RPMI7951 (cell line): Measurements from ENCODE around the gene PSTPIP1. TPM values are rescaled to one million over a fixed set of nuclear protein-coding genes. Genes with fewer than 3 reads are reported as not detected.
A peak's percentile ranks its signal among the peaks of the same experiment; 100 is the strongest.

ENCODE experiments used
- DNase-seq: peaks from one replicate; pipeline ENCODE4 v3.0.0-alpha.2; 2012; ENCODE audit warnings: low read depth
- total RNA-seq: library from RNA; depleted of rRNA; stranded (reverse); fragments of >200 nt; shearing (Covaris generic); gene quantifications from 2 replicates; pipeline ENCODE4 v1.2.3, GENCODE V29; 2014

The PSTPIP1 gene
- total RNA-seq, 1 experiment from 2014 or later: not detected

GRCh38 chr15:77042955-77043920 is 48.3 kb downstream of the PSTPIP1 start:
- no peak for DNase-seq

DNA sequence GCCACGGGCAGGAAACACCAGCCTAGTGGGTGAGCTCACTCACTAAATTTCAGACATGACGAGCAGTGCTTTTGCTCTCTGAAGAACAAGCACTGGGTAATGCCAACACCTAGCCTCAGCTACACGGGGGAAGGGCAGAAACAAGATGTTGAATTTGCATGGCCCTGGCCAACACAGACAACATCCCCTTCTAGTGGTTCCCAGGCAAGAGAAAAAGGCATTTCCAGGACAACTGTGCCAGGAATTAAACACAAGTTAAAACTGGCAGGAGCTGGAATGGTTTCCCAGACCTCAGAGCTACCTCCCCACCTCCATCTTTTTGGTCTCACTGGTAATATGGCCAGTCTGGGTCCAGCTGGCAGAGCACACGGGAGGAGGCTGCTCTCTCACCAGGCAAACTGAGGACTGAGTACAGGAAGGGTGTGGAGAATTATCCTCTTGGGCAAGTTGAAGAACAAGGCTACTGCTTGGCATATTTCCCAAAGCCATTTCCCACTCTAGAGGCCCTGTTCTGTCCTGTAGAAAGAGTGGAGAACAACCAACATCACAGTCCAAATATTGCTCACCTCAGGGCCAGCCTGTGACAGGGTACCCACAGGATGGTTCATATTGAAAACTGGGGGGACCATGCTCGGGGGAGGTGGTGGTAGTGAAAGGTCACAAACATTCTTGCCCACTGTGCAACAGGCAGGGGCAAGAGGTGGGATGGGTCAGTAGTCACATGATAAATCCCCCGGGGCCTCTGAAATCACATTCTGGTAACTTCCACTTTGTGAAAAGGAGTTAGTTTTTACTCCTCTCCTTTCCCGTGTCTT is 49.5 kb downstream of the PSTPIP1 start:
- no peak for DNase-seq

DNA sequence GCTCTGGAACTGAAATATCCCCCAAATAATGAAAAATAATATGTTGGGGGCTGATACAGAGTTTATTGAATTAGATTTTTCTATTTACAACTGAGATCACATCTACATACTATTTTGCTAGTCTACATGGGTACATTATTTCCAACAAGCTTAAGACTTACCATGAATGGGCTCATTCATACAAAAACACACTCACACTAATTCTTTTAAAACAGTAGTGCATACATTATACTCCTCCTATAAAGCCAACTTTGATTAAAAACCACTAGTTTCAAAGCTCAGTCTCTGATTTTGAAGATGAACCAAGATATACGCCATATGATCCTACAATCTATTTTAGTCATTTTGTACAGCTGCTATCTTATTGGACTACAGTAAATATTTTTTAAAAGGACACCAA is 51.1 kb downstream of the PSTPIP1 start:
- no peak for DNase-seq

DNA sequence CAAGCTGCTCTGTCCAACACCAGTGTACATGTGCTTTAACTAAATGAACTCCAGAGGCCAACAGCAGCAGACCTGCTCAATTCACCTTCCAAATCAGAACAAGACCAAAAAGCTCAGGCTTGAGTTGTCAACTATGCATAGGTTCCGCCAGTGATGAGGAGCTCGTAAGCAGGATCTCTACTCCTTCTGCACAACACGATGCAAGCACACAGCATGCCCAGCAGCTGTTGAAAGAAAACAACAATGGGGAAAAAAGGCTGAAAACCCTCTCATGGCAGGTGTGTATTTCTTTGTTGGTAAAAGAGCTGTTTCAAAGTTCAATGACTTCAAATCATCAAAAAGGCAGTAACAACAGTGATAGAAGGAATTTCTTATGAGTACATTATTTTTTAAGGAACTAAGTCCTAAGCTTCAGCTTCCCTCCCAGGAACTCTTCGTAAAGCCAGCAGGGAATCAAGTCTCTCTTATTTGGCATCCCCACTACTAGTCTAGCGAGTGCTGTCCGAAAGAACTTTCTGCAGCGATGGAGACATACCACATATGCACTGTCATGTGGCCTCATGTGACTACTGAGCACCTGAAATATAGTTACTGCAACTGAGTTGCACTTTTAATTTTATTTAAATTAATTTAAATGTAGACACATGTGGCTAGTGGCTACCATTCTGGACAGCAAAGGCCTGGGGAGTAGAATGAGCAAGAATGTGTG is 51.9 kb downstream of the PSTPIP1 start:
- no peak for DNase-seq

- no peak for DNase-seq
Measured at GRCh38 chr15:77048135-77048876, 53.4 kb downstream of the PSTPIP1 start.

DNA sequence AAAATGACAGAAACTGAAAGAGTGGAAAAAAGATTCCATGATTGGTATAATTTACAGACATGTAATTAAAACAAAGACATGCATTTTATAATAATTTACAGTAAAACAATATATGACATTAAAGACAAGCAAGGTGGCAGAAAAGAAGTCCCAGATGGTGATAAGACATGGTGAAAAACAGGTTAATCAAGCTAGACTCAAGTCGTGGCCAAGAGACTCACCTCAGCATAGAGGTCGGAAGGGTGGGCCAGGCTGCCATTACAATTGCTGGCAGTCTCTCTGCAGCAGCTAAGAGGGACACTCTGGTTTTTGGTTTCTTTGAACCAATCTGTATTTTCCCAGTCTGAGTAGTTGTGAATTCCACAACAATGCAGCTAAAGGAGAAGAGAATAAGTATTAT is 57.6 kb downstream of the PSTPIP1 start:
- no peak for DNase-seq

DNA sequence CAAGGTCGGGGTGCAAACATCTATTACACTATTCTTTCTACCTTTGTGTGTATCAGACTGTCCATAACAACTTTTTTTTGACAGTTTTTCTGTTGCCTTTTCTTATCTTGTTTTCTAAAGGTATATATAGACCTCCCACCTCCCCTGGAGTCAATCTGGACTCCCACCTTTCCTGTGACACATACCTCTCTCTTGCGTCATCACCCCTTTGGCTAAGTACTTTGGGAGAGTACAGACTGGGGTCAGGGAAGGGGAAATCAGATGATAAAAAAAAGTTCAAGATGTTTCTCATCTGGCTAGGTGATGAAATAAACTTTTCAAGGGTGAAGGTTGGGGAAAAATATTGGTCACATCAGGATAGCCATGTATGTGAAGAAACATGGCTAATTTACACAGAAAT is 58.8 kb downstream of the PSTPIP1 start:
- DNase-seq: no peak

GRCh38 chr15:77057072-77057471 is 62.1 kb downstream of the PSTPIP1 start:
- DNase-seq: no peak

DNA sequence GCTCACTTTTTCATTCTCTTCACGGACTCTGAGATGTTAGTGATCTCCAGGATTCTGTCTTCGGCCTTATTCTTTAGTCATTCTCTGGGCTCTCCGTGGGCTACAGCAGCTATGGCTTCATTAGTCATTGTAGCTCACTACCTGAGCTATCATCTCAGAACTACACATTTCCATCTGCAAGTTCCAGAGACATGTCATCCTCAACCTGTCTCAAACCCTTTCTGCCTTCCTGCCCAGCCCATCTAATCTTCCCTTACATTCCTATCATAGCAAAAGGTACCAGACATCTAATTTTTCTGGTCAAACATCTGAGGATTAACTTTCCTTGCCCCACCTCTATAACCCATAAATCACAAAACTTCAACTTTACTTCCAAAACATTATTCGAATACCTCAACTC is 62.8 kb downstream of the PSTPIP1 start:
- DNase-seq: no peak

- no peak for DNase-seq
Measured at GRCh38 chr15:77058468-77058867, 63.5 kb downstream of the PSTPIP1 start.

DNA sequence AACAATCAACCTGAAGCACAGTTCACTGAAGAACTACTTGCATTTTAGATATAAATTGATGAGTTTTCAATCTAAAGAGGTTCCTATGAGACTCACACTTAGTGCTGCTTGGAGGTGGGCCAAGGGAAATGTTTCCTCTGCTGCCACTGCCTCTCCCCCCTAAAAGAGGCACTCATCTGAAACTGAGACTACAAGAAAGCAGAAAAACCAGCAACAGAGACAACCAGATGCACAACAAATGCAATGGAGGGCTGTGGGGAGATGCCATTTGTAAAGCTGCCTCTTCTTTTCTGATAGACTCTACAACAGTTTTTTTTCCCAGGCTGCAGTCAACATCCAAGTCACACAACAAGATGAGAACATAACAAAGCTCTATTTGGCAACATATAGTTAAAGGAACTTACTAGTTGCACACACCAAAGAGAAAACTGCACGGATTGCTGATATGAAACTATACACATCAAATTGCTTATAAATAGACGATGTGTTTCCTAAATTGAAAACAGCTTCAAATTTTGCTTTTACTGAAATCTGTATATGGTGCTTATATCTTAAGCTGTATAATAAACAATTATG is 64.9 kb downstream of the PSTPIP1 start:
- no peak for DNase-seq

DNA sequence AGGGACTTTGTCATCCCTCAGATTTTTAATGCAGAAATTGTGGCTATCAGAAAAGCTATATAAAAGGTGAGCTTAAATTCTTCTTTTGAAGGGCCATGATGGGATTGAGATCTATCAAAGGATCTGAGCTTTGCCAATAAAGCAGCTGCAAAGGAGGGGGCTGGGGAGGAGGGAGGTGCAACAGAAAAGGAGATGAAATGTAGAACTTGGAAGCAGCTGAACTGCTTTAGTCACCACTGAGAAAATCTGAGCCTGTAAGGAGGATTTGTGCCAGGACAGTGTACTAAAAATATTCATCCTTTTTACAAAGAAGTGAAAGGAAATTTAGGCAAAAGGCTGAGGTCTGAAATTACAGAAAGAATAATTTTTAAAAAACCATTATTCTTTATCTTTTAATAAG is 65.6 kb downstream of the PSTPIP1 start:
- DNase-seq: peak; percentile 15

DNA sequence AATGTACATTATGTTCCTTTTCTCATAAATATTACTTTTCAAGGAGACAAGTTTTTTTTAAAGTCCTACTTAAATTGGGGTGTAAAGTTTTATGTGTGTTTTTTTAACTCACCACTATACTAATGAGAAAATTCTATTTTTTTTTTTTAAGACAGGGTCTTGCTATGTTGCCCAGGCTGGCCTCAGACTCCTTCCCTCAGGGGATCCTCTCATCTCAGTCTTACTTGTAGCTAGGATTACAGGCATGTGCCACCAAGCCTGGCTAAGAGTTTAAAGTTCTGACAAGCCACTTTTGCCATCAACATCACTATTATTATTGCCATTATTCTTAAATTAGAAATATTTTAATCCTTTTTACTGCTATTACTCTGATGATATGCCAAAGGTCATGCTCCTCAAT is 68.3 kb downstream of the PSTPIP1 start:
- DNase-seq: no peak

DNA sequence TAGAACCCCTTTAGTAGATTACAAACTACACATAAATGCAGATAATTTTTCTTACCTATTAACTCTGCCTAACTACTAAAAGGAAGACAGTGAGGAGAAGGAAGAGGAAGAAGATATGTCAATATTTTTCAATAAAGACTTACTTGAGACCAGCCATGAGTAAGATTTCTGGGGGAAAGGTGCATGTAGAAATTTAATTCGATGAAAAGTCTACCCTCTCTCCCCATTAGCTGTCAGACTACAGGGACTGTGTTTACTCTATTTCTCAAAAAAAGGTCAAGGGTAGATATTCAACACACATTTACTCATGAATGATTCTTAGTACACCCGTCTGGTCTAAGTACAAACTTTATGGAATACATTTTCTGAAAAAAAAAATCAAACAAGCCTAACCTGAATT is 69.1 kb downstream of the PSTPIP1 start:
- no peak for DNase-seq

- DNase-seq: peak; percentile 19
Measured at GRCh38 chr15:77064539-77065308, 69.8 kb downstream of the PSTPIP1 start.

DNA sequence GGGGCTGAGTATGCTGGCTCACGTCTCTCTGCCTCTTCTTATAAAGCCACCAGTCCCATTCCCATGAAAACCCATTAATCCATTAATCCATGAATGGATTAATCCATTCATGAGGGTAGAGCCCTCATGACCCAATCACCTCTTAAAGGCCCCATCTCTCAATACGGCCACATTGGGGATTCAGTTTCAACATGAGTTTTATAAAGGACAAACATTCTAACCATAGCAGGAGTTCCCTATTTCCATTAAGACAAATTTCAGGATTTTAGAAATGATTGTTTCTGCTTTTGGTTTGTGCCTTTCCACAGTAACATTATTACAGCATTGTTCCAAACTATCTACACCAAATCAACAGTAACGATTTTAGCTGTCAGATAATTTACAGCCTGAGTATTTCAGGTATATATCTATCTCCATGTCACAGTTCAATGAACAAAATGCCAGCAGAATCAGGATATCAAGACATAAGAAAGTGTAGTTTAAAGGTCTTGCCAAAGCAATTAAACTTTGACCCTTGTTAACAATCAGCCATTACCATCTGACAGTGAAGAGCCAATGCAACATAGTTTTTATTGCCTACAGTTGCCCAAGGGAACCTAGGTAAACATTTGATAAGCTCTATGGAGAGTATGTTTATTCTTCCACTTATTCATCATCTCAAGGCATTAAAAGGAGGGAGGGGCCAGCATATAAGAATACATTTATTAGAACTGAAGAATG is 72.2 kb downstream of the PSTPIP1 start:
- DNase-seq: no peak

DNA sequence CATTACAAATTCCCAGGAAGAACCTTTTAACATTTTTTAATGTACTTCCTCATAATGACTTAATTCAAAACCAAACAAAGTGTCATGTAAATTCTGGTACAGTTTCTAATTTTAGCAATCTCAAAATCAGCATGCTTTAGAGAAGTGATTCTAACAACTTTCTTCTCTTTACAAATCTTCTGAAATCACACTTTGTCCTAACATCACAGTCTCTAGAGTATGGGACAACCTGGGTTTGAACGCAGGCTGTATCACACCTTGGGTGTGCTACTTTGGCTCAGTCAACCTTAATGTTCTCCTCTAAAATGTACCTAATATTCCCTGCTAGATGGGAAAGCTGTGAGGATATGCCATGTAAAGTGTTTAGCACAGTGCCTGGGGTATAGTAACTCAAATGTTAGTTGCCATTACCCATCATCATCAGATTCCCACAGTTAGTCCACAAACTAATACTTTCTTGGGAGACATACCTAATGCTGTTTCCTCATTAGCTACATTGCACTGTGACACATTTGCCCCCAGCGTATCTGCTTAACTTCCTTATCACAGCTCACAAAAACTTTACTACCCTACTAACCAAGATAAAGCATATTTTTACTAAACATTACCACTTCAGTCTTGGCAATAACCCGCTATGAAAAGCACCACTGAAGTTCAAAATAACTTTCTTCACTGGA is 72.9 kb downstream of the PSTPIP1 start:
- no peak for DNase-seq

DNA sequence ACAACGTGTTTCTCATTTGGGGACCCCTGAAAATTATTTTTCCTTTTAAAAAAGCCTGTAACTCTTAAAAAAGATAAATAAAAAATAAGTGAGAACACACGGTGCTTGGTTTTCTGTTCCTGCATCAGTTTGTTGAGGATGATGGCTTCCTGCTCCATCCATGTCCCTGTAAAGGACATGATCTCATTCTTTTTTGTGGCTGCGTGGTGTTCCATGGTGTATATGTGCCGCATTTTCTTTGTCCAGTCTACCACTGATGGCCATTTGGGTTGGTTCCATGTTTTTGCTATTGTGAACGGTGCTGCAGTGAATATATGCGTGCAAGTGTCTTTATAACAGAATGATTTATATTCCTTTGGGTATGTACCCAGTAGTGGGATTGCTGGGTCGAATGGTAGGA is 73.7 kb downstream of the PSTPIP1 start:
- DNase-seq: no peak

DNA sequence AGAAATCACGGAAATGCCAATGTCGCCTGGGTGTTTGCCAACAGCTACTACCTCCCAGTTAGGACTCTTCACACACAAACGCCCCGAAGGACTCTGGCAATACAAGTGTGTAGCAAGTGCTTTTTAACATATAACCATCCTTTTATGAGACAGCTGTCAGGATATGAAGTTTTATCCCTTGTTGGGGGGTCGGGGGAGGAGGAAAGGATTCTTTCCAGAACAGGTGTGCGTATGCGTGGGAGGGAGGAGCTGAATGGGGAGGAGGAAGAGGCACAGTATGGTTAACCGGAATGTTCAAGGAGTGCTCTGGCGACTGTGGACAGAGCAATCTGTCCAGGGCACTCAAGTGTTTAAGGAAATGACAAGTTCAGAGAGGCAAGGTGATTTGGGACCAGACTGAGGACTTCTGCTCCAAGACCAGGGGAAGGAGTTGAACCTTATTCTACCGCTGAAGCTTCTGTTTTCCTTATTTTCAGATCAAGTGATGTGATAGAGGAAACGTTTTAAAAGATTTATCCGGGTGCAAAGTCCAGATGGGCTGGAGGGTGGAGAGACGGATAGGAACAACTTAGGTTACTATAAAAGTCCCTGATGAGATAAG is 74.7 kb downstream of the PSTPIP1 start:
- peak; percentile 4 for DNase-seq
